ENCODE data around the gene TOR4A. TPM values are rescaled to one million over a fixed set of nuclear protein-coding genes. Genes with fewer than 3 reads are reported as not detected.

The TOR4A gene
- 28.9 and 35.3 TPM in 2 replicates for total RNA-seq

DNA sequence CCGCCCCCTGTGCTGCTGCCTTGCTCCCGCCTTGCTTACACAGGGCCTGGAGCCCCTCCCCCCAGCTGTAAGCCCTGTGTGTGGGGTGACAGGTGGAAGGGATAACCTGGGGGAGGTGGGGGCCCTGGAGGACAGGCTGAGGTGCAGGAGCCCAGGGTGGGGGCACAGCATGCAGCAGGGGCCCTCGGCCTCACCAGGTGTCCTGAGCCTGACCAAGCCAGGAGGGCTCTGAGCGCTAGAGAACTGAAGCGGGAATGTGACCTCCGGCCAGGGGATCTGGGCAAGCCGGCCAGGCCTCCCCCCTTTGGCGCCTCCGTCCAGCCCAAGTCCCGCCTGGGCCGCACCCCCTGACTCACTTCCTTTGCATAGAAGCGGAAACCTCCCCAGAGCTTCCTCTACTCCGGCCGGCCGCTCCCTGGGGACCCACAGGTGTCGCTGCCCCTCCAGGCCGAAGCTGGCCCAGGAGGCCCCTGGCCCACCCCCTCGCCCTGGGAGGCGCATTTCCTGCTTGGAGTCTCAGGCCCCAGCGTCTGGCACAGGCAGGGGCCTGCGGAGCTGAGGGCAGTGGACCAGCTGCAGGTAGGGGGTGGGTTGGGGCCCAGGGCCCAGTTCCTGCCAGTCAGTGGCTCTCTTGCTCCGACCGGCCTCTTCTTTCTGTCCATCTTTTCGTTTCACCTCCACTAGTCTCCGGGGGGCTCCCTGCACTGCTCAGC, at the start of gene TOR4A:
Gene TOR4A (plus strand): TSS at position 398 of the 713 bp plus-strand sequence. CDS start 964 bp downstream, outside the sequence.
- peak; percentile 76 for DNase-seq (ENCODE audit: low read depth, low spot score)

GRCh38 chr9:137227853-137228505, 49.5 kb upstream of the TOR4A start:
- no peak for DNase-seq (ENCODE audit: low read depth, low spot score)

GRCh38 chr9:137228506-137228967, 49.0 kb upstream of the TOR4A start:
- DNase-seq (ENCODE audit: low read depth, low spot score) = no peak

- DNase-seq (ENCODE audit: low read depth, low spot score) = no peak
These were observed 48.3 kb upstream of the TOR4A start for GRCh38 chr9:137228968-137229896.

DNA sequence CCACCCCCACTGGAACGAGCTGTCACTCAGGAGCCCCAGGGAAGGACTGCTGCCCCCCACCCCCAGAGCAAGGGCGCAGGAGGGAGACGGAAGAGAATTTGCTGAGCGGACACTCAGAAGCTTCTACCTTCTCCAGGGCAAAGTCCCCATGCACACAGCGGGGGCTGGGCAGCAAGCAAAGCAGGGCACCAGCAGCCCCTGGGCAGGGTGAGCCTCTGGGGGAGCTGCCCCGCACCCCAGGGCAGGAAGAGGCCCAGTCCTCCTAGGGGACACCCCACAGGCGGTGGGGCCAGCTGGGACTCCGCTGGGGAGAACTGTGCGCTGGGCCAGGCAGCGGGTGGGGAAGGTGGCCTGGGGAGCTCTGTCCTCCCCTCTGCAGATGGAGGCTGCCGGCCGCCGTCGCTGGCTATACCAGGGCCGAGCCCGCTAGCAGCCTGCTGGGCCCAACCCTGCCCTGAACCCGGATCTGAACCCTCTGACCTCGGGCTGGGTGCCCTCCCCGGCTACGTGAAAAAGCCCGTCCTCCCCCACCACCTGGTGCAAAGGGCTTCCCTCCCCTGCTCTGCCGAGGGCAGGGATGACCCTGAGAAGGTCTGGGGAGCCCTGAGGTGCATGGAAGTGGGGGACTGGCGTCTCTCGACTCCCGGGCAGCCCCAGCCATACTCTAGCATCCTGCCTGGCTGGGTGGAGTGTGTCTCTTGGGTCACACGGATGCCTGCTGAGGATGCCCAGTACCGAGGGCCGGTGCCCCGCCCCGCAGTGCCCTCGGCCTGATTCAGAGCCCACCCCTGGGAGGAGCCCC, 47.4 kb upstream of the TOR4A start:
- no peak for DNase-seq (ENCODE audit: low read depth, low spot score)

DNA sequence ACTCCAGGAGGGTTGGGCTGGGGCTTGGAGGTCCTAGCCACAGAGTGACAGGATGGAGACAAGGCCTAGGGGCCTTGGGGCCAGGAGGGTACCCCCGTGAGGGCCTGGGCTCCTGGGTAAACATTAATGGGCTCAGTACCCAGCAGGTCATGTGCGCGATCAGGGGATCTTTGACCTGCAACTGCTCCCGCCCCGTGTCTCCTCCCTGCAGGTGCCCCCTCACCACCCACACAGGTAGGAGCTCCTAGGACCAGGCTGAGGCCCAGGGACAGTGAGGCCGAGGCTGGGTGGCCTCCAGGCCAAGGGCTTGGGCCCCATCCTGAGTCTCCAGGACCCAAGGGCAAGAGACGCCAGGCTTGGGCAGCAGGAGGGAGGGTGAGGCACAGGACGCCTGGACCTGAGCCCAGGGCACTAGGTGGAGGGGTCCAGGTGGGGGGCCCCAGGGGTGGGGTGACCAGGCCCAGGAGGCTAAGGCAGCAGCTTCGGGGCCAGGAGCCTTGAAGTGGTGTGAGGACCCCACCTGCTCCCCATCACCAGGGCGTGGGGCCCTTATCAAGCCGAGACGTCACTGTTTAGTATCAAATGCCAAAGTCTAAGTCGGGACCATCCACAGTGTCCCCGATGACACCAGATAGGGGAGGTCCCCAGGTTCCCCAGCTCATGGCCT, 46.7 kb upstream of the TOR4A start, which contains the start of gene SLC34A3:
Gene SLC34A3 (plus strand): TSS at position 197 of the 667 bp plus-strand sequence. CDS start 802 bp downstream, outside the sequence.
- no peak for DNase-seq (ENCODE audit: low read depth, low spot score)

GRCh38 chr9:137231372-137232039, 46.0 kb upstream of the TOR4A start:
- no peak for DNase-seq (ENCODE audit: low read depth, low spot score)

DNA sequence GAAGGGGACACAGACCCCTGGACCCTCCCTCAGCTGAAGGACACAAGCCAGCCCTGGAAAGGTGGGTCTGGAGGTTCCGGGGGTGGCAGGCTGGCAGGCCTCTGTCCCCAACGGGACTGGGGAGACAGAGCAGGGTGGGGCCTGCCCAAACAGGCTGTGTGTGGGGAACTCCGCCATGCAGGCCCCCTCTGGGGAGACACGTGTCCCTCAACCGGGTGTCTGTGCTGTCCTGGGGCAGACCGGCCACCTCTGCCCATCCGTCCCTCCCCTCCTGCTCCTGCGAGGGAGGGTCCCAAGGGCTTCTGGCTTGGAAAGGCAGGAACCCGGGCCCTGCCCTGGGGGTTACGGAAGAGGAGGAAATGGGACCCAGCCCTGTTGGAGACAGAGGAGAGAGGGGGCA, 45.4 kb upstream of the TOR4A start:
- DNase-seq (ENCODE audit: low read depth, low spot score) = no peak

- no peak for DNase-seq (ENCODE audit: low read depth, low spot score)
These were observed 45.0 kb upstream of the TOR4A start for GRCh38 chr9:137232510-137232909.

GRCh38 chr9:137233143-137233980, 44.2 kb upstream of the TOR4A start:
- no peak for DNase-seq (ENCODE audit: low read depth, low spot score)

DNA sequence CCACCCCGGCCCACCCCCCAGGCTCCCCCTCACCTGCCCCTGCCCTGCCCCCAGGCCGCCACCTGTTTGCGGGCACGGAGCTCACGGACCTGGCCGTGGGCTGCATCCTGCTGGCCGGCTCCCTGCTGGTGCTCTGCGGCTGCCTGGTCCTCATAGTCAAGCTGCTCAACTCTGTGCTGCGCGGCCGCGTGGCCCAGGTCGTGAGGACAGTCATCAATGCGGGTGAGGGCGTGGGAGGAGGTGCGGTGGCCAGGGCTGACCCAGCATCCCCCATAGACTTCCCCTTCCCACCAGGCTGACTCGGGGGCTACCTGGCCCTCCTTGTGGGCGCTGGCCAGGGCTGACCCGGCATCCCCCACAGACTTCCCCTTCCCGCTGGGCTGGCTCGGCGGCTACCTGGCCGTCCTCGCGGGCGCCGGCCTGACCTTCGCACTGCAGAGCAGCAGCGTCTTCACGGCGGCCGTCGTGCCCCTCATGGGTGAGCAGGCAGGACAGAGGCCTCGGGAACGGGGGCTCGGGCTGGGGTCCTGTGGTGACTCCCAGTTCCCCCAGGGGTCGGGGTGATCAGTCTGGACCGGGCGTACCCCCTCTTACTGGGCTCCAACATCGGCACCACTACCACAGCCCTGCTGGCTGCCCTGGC, 43.4 kb upstream of the TOR4A start:
- DNase-seq (ENCODE audit: low read depth, low spot score) = no peak

- no peak for DNase-seq (ENCODE audit: low read depth, low spot score)
These were observed 42.6 kb upstream of the TOR4A start for GRCh38 chr9:137234758-137235423.

- DNase-seq (ENCODE audit: low read depth, low spot score) = no peak
These were observed 41.9 kb upstream of the TOR4A start for GRCh38 chr9:137235424-137236237.

DNA sequence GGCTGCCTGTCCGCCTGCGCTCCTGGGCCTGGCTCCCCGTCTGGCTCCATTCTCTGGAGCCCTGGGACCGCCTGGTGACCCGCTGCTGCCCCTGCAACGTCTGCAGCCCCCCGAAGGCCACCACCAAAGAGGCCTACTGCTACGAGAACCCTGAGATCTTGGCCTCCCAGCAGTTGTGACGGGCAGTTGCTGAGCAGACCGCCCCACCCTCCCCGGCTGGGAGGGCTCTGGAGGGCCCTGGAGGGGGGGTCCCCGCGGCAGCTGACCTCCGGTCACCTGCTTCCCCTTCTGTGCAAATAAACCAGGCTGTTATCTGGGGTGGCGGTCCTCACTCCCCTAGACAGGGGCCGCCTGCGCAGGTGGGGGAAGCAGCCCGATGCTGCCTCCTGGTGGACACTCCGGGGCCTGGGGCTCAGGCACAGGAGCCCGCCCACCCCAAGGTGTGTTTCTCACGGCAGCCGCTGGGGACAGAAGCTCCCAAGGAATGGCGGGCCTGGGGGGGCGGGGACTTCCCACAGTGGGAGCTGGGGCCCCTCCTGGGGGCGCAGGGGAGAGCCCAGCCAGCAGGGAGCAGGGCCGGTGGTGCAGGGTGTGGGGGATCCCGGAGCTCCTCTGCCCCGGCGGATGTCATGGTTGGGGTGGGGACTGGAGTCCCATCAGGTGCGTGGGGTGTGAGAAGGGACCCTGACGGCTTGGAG, 41.1 kb upstream of the TOR4A start:
- peak; percentile 35 for DNase-seq (ENCODE audit: low read depth, low spot score)

- DNase-seq (ENCODE audit: low read depth, low spot score) = no peak
These were observed 40.5 kb upstream of the TOR4A start for GRCh38 chr9:137236936-137237421.
